ENCODE results near the gene ZNF248.

ZNF248 gene

DNA sequence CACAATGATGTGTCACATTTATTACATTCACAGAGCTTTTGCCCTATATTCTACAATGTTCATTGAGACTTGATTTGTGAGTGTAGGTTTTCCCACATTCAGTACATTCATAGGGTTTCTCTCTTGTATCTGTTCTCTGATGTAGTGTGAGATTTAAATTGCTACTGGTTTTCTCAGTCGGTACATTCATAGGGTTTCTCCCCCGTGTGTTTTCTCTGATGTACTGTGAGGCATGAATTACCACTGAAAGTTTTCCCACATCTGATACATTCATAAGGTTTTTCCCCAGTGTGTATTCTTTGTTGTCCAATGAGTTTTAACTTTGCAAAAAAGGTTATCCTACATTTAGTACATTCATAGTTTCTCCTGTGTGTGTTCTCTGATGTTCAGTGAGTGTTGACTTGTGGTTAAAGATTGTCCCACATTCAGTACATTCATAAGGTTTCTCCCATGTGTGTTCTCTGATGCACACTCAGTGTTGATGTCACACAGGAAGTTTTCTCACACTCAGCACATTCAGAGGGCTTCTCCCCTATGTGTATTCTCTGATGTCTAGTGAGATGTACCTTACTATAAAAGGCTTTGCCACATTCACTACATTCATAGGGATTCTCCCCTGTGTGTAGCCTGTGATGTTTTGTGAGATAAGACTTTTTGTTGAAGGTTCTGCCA is 63.0 kb downstream of the ZNF248 start:
- no peak overlapping the region for H3K4me3 Mint-ChIP-seq
- no peaks in the 10 kb centered on the region for H3K36me3 Mint-ChIP-seq (ENCODE audit: low read depth)
- H3K27me3 Mint-ChIP-seq, result no peaks in the 10 kb centered on the region
- no peak overlapping the region for H3K27ac Mint-ChIP-seq
- peaks cover 51% of the 10 kb centered on the region for H3K9me3 Mint-ChIP-seq
- intact Hi-C loops (cut with micrococcal nuclease), result no loop called here
- H3K4me1 Mint-ChIP-seq (ENCODE audit: low read depth), result no peaks in the 10 kb centered on the region

DNA sequence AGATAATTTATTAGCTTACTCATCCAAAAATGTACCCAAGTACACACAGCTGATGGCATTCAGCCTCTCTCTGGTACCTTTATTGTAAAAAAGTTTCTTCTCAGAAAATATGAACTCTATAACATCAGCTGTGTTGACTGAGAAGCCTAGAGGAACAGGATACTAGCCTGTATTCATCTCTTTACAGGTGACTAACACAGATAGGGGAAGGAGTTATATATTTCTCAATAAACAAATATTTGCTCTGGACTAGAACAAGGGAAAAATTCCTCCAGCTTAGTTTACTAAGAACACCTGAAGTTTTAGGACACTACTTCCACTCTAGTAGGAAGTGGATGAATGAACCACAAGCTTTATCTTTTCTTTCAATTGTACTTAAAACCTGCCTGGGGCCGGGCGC is 67.8 kb downstream of the ZNF248 start:
- Mint-ChIP-seq H3K4me1 (ENCODE audit: low read depth) (no peaks in the 10 kb centered on the region), H3K4me3 (no peak overlapping the region), H3K36me3 (ENCODE audit: low read depth) (no peaks in the 10 kb centered on the region), H3K9me3 (peaks cover 54% of the 10 kb centered on the region), H3K27ac (no peak overlapping the region), H3K27me3 (no peaks in the 10 kb centered on the region)
- intact Hi-C loops (cut with micrococcal nuclease), result no loop called here

DNA sequence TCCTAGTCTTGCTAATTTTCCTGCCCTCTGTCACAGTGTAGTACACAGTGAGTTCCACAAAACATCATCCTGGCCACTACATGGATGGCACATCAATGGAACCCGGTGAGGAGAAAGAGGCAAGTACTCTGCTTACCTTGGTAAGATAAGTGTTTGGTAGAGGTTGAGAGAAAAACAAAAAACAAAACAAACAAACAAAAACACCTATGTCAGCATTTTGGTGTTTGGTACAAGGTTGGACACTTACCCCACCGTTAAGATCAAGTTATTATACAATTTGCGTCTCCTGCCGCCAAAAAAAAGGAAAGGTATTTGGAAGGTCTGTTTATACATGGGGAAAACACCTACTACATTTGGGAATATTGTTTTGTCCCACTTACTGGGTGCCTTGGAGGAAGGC is 72.7 kb downstream of the ZNF248 start:
- no peak overlapping the region for H3K27ac Mint-ChIP-seq
- H3K4me3 Mint-ChIP-seq, result no peak overlapping the region
- no peaks in the 10 kb centered on the region for H3K4me1 Mint-ChIP-seq (ENCODE audit: low read depth)
- intact Hi-C loops (cut with micrococcal nuclease), result no loop called here
- peaks cover 64% of the 10 kb centered on the region for H3K9me3 Mint-ChIP-seq
- no peaks in the 10 kb centered on the region for H3K36me3 Mint-ChIP-seq (ENCODE audit: low read depth)
- H3K27me3 Mint-ChIP-seq, result no peaks in the 10 kb centered on the region

DNA sequence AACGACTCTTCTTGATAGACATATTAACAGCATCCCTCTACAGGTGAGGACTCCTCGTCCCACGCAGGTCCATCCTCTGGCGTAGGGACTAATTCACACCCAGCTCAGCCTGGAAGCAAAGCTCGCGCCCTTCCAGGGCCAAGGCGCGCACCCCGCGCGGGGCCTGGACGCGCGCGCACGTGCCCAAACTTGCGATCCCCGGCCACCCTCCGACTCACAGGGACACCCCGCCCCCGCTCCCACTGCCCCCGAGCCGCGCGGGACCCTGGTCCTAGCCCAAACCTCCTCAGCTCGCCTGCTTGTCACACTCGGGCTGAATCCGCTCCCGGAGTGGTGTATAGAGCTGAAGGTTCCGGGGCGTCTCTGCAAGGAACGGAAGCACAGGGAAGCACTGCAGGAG is 76.9 kb downstream of the ZNF248 start:
- no peaks in the 10 kb centered on the region for H3K27me3 Mint-ChIP-seq
- intact Hi-C loops (cut with micrococcal nuclease), result no loop called here
- H3K27ac Mint-ChIP-seq, result no peak overlapping the region
- H3K36me3 Mint-ChIP-seq (ENCODE audit: low read depth), result no peaks in the 10 kb centered on the region
- H3K4me3 Mint-ChIP-seq, result no peak overlapping the region
- H3K4me1 Mint-ChIP-seq (ENCODE audit: low read depth), result no peaks in the 10 kb centered on the region
- H3K9me3 Mint-ChIP-seq, result peaks cover 64% of the 10 kb centered on the region

DNA sequence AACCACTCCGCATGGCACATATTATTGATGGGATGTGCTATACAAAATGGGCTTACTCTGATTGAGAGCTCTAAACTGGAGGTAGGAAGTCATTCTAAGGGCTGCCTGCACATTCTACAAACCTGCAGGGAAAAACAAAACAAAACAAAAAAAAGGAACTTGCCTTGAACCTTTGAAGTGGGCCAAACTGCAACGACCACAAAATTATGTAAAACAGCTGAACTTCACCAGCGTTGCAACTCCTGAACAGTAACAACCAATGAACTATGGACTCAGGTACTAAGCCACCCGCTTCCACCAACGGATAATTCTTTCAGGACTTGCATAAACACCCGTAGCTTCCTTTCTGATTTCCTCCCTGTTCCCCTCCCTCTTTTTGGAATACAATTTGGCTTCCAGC is 80.4 kb downstream of the ZNF248 start:
- no peak overlapping the region for H3K4me3 Mint-ChIP-seq
- no peak overlapping the region for H3K27ac Mint-ChIP-seq
- H3K4me1 Mint-ChIP-seq (ENCODE audit: low read depth), result no peaks in the 10 kb centered on the region
- H3K36me3 Mint-ChIP-seq (ENCODE audit: low read depth), result no peaks in the 10 kb centered on the region
- H3K27me3 Mint-ChIP-seq, result no peaks in the 10 kb centered on the region
- intact Hi-C loops (cut with micrococcal nuclease), result no loop called here
- H3K9me3 Mint-ChIP-seq, result peaks cover 43% of the 10 kb centered on the region

DNA sequence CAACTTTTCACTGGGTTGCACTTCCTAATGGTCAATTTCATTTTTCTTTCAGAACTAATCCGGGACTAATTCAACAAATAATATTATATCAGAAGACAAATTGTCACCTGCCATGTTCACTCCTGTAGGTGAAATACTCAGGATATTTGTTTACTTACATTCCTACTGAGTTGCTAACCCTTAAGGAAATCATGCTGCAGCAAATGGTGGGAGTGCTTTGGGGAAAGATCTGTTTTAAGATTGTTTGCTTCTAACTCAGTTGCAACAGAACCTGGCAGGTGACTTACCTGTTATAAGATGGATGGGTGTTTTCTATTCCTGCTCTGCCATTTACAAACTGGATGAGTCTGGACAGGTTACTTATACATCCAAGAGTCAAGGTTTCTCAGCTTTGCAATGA is 81.8 kb downstream of the ZNF248 start:
- Mint-ChIP-seq H3K4me3 (no peak overlapping the region), H3K9me3 (peaks cover 32% of the 10 kb centered on the region), H3K27ac (no peak overlapping the region), H3K27me3 (no peaks in the 10 kb centered on the region), H3K4me1 (ENCODE audit: low read depth) (no peaks in the 10 kb centered on the region), H3K36me3 (ENCODE audit: low read depth) (no peaks in the 10 kb centered on the region)
- intact Hi-C loops (cut with micrococcal nuclease), result no loop called here

DNA sequence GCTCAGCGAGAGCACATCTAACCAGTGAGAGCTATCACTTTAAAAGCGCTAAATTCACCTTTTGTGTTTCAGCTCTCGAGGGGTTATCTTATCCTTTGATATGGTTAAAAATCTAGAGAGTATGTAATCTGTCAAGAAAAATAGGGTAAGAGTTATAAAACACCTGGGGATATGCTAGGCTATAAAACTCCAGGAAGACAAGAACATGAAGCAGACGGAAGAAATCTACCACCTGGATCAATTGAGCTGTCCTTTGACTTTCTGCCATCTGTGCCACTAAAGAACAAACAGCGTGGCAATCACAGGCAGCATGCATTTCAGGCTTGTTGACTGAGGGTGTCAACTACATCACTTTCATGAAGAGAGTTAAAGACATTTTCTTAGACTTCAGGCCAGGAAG is 83.1 kb downstream of the ZNF248 start:
- H3K27me3 Mint-ChIP-seq, result no peaks in the 10 kb centered on the region
- no peak overlapping the region for H3K4me3 Mint-ChIP-seq
- intact Hi-C loops (cut with micrococcal nuclease), result no loop called here
- no peaks in the 10 kb centered on the region for H3K36me3 Mint-ChIP-seq (ENCODE audit: low read depth)
- H3K27ac Mint-ChIP-seq, result no peak overlapping the region
- no peaks in the 10 kb centered on the region for H3K4me1 Mint-ChIP-seq (ENCODE audit: low read depth)
- H3K9me3 Mint-ChIP-seq, result peaks cover 27% of the 10 kb centered on the region

DNA sequence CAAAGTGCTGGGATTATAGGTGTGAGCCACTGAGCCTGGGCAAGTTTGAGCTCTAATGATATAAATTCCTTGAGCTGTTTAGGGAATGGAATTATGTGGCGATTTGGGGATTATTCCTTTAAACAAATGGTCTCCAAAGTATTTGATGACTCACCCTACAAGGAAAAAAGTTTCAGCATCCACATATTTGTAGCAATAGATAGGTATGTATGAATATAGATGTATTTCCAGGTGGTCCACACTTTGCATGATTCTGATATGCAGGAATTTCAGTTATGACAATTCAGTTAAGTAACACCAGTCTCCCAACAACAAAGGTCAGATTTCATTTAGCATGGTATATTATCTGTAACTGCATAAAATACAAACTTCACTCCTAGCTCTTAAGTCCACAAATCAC is 92.2 kb downstream of the ZNF248 start:
- H3K4me1 Mint-ChIP-seq (ENCODE audit: low read depth), result no peaks in the 10 kb centered on the region

DNA sequence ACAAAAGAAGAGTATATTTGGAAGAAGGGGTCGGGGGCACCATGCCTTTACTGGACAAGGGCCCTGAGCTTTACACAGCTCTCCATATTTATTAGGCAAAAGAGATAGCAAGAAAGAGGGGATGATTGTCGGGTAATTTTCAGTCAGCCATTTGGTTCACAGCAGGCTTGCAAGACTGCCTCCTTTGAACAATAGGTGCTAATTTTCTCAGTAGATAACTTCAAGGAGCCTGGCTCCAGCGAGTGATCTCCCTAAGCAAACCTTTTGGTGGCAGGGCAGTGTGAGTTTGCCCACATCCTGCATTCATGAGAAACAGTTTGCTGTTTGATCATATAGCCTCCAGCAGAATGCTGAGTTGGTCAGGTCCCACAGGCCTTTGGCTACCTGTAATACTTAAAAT is 94.3 kb downstream of the ZNF248 start:
- no peak overlapping the region for H3K27ac Mint-ChIP-seq
- H3K27me3 Mint-ChIP-seq, result no peaks in the 10 kb centered on the region
- peaks cover 62% of the 10 kb centered on the region for H3K9me3 Mint-ChIP-seq
- intact Hi-C loops (cut with micrococcal nuclease), result no loop called here
- no peaks in the 10 kb centered on the region for H3K36me3 Mint-ChIP-seq (ENCODE audit: low read depth)
- no peaks in the 10 kb centered on the region for H3K4me1 Mint-ChIP-seq (ENCODE audit: low read depth)
- H3K4me3 Mint-ChIP-seq, result no peak overlapping the region

More for the DNA sequence above, 92.2 kb downstream of the ZNF248 start:
- peaks cover 75% of the 10 kb centered on the region for H3K9me3 Mint-ChIP-seq
- no peaks in the 10 kb centered on the region for H3K36me3 Mint-ChIP-seq (ENCODE audit: low read depth)
- H3K4me3 Mint-ChIP-seq, result no peak overlapping the region
- H3K27ac Mint-ChIP-seq, result no peak overlapping the region
- intact Hi-C loops (cut with micrococcal nuclease), result no loop called here
- no peaks in the 10 kb centered on the region for H3K27me3 Mint-ChIP-seq

DNA sequence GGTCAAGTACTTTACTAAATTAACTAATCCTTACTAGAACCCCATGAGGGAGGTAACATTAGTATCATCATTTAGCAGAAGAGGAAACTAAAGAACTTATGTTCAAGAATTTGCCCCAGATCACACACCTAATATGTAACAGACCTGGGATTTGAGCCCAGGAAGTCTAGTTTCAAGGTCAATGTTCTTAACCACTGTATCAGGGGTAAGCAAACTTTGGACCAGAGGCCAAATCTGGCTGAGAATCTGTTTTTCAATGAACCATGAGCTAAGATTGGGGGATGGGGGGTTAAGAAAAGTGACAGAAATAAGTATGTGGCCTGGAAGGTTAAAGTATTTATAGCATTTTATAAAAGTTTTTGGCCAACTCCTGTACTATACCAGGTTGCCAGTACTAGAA is 95.1 kb downstream of the ZNF248 start:
- Mint-ChIP-seq H3K36me3 (ENCODE audit: low read depth) (no peaks in the 10 kb centered on the region), H3K27ac (no peak overlapping the region), H3K9me3 (peaks cover 54% of the 10 kb centered on the region), H3K4me3 (no peak overlapping the region), H3K27me3 (no peaks in the 10 kb centered on the region), H3K4me1 (ENCODE audit: low read depth) (no peaks in the 10 kb centered on the region)
- intact Hi-C loops (cut with micrococcal nuclease), result no loop called here

DNA sequence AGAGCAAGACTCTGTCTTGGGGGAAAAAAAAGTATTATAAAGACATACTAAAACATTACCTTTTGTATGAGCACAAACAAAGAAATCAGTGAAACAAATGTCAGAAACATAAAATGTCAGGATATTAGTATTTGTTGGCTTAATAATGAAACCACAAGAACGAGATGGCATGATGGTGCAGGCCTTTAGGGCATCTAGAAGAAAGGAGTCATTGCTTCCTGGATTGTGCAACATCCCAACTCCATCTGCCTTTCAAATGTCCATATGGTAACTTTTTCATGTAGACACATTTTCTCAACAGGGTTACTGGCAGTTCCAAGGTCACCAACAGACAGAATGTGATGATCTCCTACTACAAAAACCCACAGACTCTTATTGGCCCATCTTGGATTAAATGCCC is 96.6 kb downstream of the ZNF248 start:
- Mint-ChIP-seq H3K9me3 (peaks cover 39% of the 10 kb centered on the region), H3K36me3 (ENCODE audit: low read depth) (no peaks in the 10 kb centered on the region), H3K27me3 (no peaks in the 10 kb centered on the region), H3K4me3 (no peak overlapping the region), H3K4me1 (ENCODE audit: low read depth) (no peaks in the 10 kb centered on the region), H3K27ac (no peak overlapping the region)
- intact Hi-C loops (cut with micrococcal nuclease), result no loop called here

DNA sequence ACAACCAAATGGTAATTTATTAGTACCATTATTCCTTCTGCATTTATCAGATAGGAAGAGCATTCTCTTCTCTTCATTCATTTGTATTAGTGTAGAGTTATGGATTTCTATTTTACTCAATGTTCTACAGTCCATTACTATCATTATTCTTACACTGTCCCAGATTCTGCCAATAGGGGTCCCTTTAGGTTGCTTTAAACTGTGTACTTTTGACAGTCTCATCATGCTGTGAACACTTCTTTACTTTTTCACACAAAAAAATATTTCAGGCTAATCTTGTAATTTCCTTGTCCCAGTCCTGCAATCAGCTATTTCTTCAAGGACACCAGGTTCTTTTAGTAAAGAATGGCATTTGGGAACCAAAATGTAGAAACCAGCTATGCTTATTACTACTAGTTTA is 99.3 kb downstream of the ZNF248 start:
- intact Hi-C loops (cut with micrococcal nuclease), result no loop called here

DNA sequence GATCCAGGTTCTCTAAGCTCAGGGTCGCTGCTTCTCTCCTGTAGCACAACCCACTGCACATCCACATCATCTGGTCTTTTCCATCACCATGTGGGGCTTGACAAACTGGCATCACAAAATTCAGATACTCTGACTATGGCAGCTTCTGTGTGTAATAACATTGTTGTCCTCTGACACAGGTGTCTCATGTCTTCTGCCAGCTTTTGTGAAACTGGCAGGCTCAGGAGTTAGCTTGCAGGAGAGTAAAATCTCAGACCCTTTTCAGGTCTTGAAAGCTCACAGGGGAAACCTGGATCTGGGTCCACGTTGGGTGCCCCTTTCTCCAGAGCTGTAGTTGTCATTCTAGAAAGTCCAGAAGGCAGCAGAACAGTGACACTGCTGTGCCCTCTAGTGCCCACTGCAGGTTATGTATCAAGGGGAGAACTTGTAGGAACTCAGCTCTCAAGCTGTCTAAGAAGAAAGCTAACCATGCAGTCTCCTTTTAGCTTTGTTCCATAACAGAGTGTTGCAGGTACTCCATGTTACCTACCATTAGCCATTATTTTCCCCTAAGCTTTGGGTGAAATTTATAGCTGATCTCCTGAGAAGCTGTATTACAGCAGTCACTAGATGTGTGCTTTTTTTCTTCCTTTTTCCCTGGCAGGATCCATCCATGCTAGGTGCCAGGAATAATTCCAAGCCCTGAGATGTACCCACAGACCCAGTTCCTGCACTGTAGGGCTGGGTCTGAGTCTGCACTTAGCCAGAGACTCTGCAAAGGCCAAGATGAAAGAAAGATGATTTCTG is 102.7 kb downstream of the ZNF248 start:
- H3K27me3 Mint-ChIP-seq, result no peaks in the 10 kb centered on the region
- H3K36me3 Mint-ChIP-seq (ENCODE audit: low read depth), result no peaks in the 10 kb centered on the region
- no peak overlapping the region for H3K27ac Mint-ChIP-seq
- intact Hi-C loops (cut with micrococcal nuclease), result no loop called here
- no peaks in the 10 kb centered on the region for H3K9me3 Mint-ChIP-seq
- no peak overlapping the region for H3K4me3 Mint-ChIP-seq
- no peaks in the 10 kb centered on the region for H3K4me1 Mint-ChIP-seq (ENCODE audit: low read depth)

More for the DNA sequence above, 99.3 kb downstream of the ZNF248 start:
- Mint-ChIP-seq H3K4me1 (ENCODE audit: low read depth) (no peaks in the 10 kb centered on the region), H3K36me3 (ENCODE audit: low read depth) (no peaks in the 10 kb centered on the region), H3K27ac (no peak overlapping the region), H3K9me3 (peaks cover 12% of the 10 kb centered on the region), H3K4me3 (no peak overlapping the region), H3K27me3 (no peaks in the 10 kb centered on the region)

DNA sequence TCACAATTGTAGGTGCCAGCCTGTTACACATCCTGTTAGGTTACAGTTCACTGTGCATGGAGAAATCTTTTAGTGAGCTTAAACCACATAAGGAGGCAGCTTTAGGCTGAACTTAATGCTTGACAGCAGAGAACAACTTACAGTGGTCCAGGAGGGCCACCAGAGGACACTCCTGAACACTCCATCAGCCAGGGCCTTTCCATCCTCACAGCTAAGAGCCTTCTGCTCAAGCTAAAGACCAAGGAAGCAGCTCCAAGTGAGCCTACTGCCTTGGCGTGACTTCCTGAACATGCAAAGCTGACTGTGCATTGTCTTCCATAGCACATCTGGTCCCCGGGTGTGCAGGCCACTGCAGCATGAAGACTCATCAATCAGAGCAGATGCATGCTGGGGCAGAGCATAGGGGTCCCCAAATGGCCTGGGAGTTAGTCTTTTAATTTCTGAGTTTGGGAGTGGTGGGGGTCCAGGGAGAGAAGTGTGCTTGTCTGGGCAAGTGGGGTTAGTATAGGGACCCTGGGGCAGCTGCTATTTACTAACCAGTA is 105.0 kb downstream of the ZNF248 start:
- Mint-ChIP-seq H3K4me3 (no peak overlapping the region), H3K27ac (no peak overlapping the region), H3K27me3 (no peaks in the 10 kb centered on the region), H3K36me3 (ENCODE audit: low read depth) (no peaks in the 10 kb centered on the region), H3K4me1 (ENCODE audit: low read depth) (no peaks in the 10 kb centered on the region), H3K9me3 (peaks cover 11% of the 10 kb centered on the region)
- intact Hi-C loops (cut with micrococcal nuclease), result no loop called here
